Cardiac fibroblast (primary cell): ENCODE results near the gene SLC22A31.

Experiments used
- DNase-seq, 2 donors: peaks; one replicate each; pipeline versions ENCODE4 v3.0.0 to v3.0.0-alpha.2; 2010; ENCODE audit warnings: low read depth in 2 of 2
- H3K4me3 ChIP-seq, 2 donors: replicated peaks in 1 of 2; 1 replicate in 1 of 2; 2 replicates in 1 of 2; pipeline ENCODE4 v1.5.1; 2011; ENCODE audit warnings: low read depth in 2 of 2, low read length in 2 of 2, mild to moderate bottlenecking in 2 of 2, moderate library complexity in 1 of 2
- CTCF ChIP-seq: IDR thresholded peaks from one replicate; pipeline ENCODE4 v1.5.1; 2011; ENCODE audit warnings: low read depth, mild to moderate bottlenecking, low read length, inconsistent platforms

Gene SLC22A31

DNA sequence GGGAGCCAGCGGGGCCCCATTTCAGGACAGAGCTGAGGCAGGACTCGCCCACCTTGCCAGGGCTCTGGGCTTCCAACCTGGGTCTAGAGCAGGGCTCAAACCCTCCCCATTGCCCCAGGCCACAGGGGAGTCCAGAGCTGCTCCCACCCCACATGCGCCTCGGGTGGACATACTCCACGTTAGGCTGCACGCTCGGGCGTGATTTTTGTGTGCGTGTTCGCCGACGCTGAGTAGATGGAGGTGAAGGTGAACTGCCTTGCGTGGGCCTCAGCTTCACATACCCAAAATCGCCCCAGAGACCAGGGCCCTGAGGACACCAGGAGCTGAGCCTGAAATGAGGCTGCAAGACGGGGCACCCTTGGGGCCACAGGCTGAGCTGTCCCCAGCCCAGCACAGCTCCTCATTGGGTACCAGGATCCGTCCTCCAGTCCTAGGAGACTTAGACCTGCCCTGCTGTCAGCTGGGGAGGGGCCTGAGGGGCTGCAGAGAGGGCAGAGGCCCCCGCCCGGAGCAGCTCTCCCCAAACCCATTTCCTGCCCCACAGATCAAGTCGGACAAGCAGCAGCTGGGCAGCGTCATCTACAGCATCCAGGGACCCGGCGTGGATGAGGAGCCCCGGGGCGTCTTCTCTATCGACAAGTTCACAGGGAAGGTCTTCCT, 20.6 kb downstream of the SLC22A31 start:
- no peak overlapping the region for H3K4me3 ChIP-seq
- no peak for DNase-seq

GRCh38 chr16:89179148-89179484, 21.2 kb downstream of the SLC22A31 start:
- no peak for DNase-seq
- no peak for TF ChIP-seq CTCF
- H3K4me3 ChIP-seq, result no peak overlapping the region

More for the DNA sequence above, 20.6 kb downstream of the SLC22A31 start:
- TF ChIP-seq CTCF, result no peak

GRCh38 chr16:89178453-89179147, 21.7 kb downstream of the SLC22A31 start:
- no peak for TF ChIP-seq CTCF
- H3K4me3 ChIP-seq, result no peak overlapping the region
- no peak for DNase-seq

- H3K4me3 ChIP-seq, result no peak overlapping the region
- TF ChIP-seq CTCF, result no peak
- DNase-seq, result no peak
These were observed 22.8 kb downstream of the SLC22A31 start for GRCh38 chr16:89177501-89177900.

GRCh38 chr16:89176717-89177116, 23.6 kb downstream of the SLC22A31 start:
- TF ChIP-seq CTCF, result no peak
- DNase-seq, result no peak
- no peak overlapping the region for H3K4me3 ChIP-seq

DNA sequence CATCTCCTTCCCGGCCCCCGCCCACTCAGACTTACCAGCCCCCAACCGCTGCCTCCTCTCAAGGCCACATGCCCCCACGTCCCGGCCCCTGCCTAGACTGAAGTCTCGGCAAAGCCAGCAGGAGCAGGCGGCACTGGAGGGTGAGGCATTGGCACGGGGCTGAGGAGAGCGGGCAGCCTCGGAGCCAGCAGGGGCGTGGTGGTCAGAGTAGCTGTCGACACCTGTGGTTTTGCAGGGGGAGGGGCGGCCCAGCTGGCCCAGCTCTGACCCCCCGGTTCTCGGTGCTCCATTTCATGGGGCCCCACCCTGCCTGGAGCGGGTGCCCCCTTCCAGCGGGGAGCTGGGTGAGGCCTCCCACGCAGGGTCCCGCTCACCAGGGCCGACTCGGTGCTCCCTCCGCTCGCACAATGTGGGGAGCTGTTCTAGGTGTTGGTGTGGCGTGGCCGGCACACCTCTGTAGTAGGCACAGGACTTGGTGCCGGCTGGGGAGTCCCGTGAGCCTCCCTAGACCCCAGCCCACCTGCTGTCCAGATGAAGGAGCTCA, 24.1 kb downstream of the SLC22A31 start:
- DNase-seq, result no peak
- no peak overlapping the region for H3K4me3 ChIP-seq
- no peak for TF ChIP-seq CTCF
